Loucy (cell line): ENCODE measurements around the gene TENM4.

Experiments
- H2AFZ ChIP-seq: fragments of 200-600 bp; sonication (generic); 2 replicates; pipeline ENCODE4 v1.6.0; 2016; ENCODE audit warnings: antibody characterized with exemption, mild to moderate bottlenecking, low read length, moderate library complexity
- H3F3A ChIP-seq: fragments of 200-600 bp; 2 replicates; pipeline ENCODE4 v1.6.0; 2016; ENCODE audit warnings: antibody characterized with exemption, low read depth, mild to moderate bottlenecking
- H3K27me3 ChIP-seq: fragments of 200-600 bp; sonication (generic); 2 replicates; pipeline ENCODE4 v1.6.1; 2014; ENCODE audit warnings: low read length, mild to moderate bottlenecking; ENCODE audit not compliant: insufficient read depth, poor library complexity, severe bottlenecking
- H3K36me3 ChIP-seq: fragments of 200-600 bp; sonication (generic); 2 replicates; pipeline ENCODE4 v1.6.1; 2016; ENCODE audit warnings: low read length; ENCODE audit not compliant: insufficient read depth
- H3K4me1 ChIP-seq: fragments of 200-600 bp; sonication (generic); 2 replicates; pipeline ENCODE4 v1.5.1; 2014; ENCODE audit warnings: low read length, mild to moderate bottlenecking; ENCODE audit not compliant: insufficient read depth, poor library complexity, severe bottlenecking
- H3K4me2 ChIP-seq: fragments of 200-600 bp; sonication (generic); 2 replicates; pipeline ENCODE4 v1.6.0; 2014; ENCODE audit warnings: antibody characterized with exemption, low read length, low read depth, mild to moderate bottlenecking; ENCODE audit not compliant: poor library complexity, severe bottlenecking
- H3K4me3 ChIP-seq: fragments of 200-600 bp; sonication (generic); 2 replicates; pipeline ENCODE4 v1.5.1; 2014; ENCODE audit warnings: low read length, mild to moderate bottlenecking, mixed read lengths; ENCODE audit not compliant: poor library complexity, severe bottlenecking
- H3K79me2 ChIP-seq: fragments of 200-600 bp; sonication (generic); 2 replicates; pipeline ENCODE4 v1.6.1; 2014; ENCODE audit warnings: low read length; ENCODE audit not compliant: insufficient read depth
- H3K9ac ChIP-seq: fragments of 200-600 bp; sonication (generic); 2 replicates; pipeline ENCODE4 v1.6.0; 2014; ENCODE audit warnings: mild to moderate bottlenecking, low read depth, low read length, moderate library complexity; ENCODE audit not compliant: poor library complexity, severe bottlenecking
- H3K9me2 ChIP-seq: fragments of 200-600 bp; sonication (generic); replicated peaks from 2 replicates; pipeline ENCODE4 v1.6.1; 2016; ENCODE audit warnings: low read depth, low read length, mixed read lengths
- H3K9me3 ChIP-seq: fragments of 200-600 bp; sonication (generic); 2 replicates; pipeline ENCODE4 v1.6.1; 2014; ENCODE audit warnings: mild to moderate bottlenecking, antibody characterized with exemption, low read length, low read depth; ENCODE audit not compliant: insufficient read depth
- H4K20me1 ChIP-seq: fragments of 200-600 bp; sonication (generic); 2 replicates; pipeline ENCODE4 v1.6.0; 2014; ENCODE audit warnings: antibody characterized with exemption, low read length, mild to moderate bottlenecking; ENCODE audit not compliant: insufficient read depth, poor library complexity, severe bottlenecking
- CTCF ChIP-seq: fragments of 200-600 bp; sonication (generic); conservative IDR thresholded peaks from 2 replicates; pipeline ENCODE4 v1.5.1; 2014; ENCODE audit warnings: mild to moderate bottlenecking, antibody characterized with exemption, low read length
- EZH2phosphoT487 ChIP-seq: fragments of 200-600 bp; IDR thresholded peaks from 2 replicates; pipeline ENCODE4 v1.6.1; 2018; ENCODE audit warnings: antibody characterized with exemption, mild to moderate bottlenecking, moderate library complexity, borderline replicate concordance

The TENM4 gene

GRCh38 chr11:78809931-78810541 is 630.8 kb downstream of the TENM4 start:
- H3K9ac ChIP-seq, result no peak overlapping the region
- no peaks in the 10 kb centered on the region for H4K20me1 ChIP-seq
- H3K36me3 ChIP-seq, result no peaks in the 10 kb centered on the region
- no peak overlapping the region for H2AFZ ChIP-seq
- no peaks in the 10 kb centered on the region for H3F3A ChIP-seq
- no peaks in the 10 kb centered on the region for H3K27me3 ChIP-seq
- no peaks in the 10 kb centered on the region for H3K9me2 ChIP-seq
- no peaks in the 10 kb centered on the region for H3K4me1 ChIP-seq
- H3K4me2 ChIP-seq, result no peak overlapping the region
- no peak overlapping the region for H3K4me3 ChIP-seq
- TF ChIP-seq CTCF (no peak), EZH2phosphoT487 (no peak)
- no peaks in the 10 kb centered on the region; the same call in 1 of the 2 replicates for H3K9me3 ChIP-seq
- no peaks in the 10 kb centered on the region for H3K79me2 ChIP-seq

GRCh38 chr11:78808923-78809322 is 631.9 kb downstream of the TENM4 start:
- H3K9me3 ChIP-seq, result no peaks in the 10 kb centered on the region
- no peaks in the 10 kb centered on the region for H3K36me3 ChIP-seq
- H3K4me1 ChIP-seq, result no peaks in the 10 kb centered on the region
- H3K9ac ChIP-seq, result no peak overlapping the region
- H3K4me2 ChIP-seq, result no peak overlapping the region
- no peak overlapping the region for H3K4me3 ChIP-seq
- TF ChIP-seq EZH2phosphoT487 (no peak), CTCF (no peak)
- H3K9me2 ChIP-seq, result no peaks in the 10 kb centered on the region
- H4K20me1 ChIP-seq, result no peaks in the 10 kb centered on the region
- no peaks in the 10 kb centered on the region for H3F3A ChIP-seq
- H3K27me3 ChIP-seq, result no peaks in the 10 kb centered on the region
- H2AFZ ChIP-seq, result no peak overlapping the region
- H3K79me2 ChIP-seq, result no peaks in the 10 kb centered on the region

- TF ChIP-seq EZH2phosphoT487, result no peak
- TF ChIP-seq CTCF, result no peak
- Histone ChIP-seq H3K36me3 (no peaks in the 10 kb centered on the region), H3K9me3 (no peaks in the 10 kb centered on the region), H3K9me2 (no peaks in the 10 kb centered on the region), H3K9ac (no peak overlapping the region), H3K79me2 (no peaks in the 10 kb centered on the region), H3K4me2 (no peak overlapping the region), H2AFZ (no peak overlapping the region), H4K20me1 (no peaks in the 10 kb centered on the region), H3K4me1 (no peaks in the 10 kb centered on the region), H3K27me3 (no peaks in the 10 kb centered on the region), H3F3A (no peaks in the 10 kb centered on the region), H3K4me3 (no peak overlapping the region)
Observed at GRCh38 chr11:78807351-78807750, 633.5 kb downstream of the TENM4 start.
